ENCODE results near the gene SGF29.

The SGF29 gene

GRCh38 chr16:28558456-28558855 lies 4.7 kb downstream of the SGF29 start:
- no peaks in the 10 kb centered on the region for H3K27me3 ChIP-seq (ENCODE audit: insufficient read depth, poor library complexity, severe bottlenecking)
- no peak for DNase-seq (ENCODE audit: low read depth in 1 of 2, low spot score in 1 of 2)
- H3K27ac ChIP-seq (replicated peaks): no peak overlapping the region
- TF ChIP-seq CTCF (IDR thresholded peaks at IDR 0.05; ENCODE audit: insufficient read depth, low read length) (no peak), SPI1 (IDR thresholded peaks at IDR 0.05; ENCODE audit: borderline replicate concordance, low read depth) (no peak)
- no peak overlapping the region for H3K4me3 ChIP-seq (replicated peaks; ENCODE audit: insufficient read depth, low read length)

- TF ChIP-seq GABPA (IDR thresholded peaks at IDR 0.05; ENCODE audit: low read depth): no peak
- no peak for TF ChIP-seq CTCF (IDR thresholded peaks at IDR 0.05; ENCODE audit: insufficient read depth, low read length)
- no peak for TF ChIP-seq SPI1 (IDR thresholded peaks at IDR 0.05; ENCODE audit: borderline replicate concordance, low read depth)
- TF ChIP-seq REST (IDR thresholded peaks at IDR 0.05; ENCODE audit: insufficient replicate concordance, low read depth): no peak
- no peak for TF ChIP-seq POLR2AphosphoS5 (IDR thresholded peaks at IDR 0.05; ENCODE audit: low read depth)
- no peak for DNase-seq (ENCODE audit: low read depth in 1 of 2, low spot score in 1 of 2)
- no peaks in the 10 kb centered on the region for H3K27me3 ChIP-seq (ENCODE audit: insufficient read depth, poor library complexity, severe bottlenecking)
- H3K4me3 ChIP-seq (replicated peaks; ENCODE audit: insufficient read depth, low read length): no peak overlapping the region
- no peak overlapping the region for H3K27ac ChIP-seq (replicated peaks)
Measured at GRCh38 chr16:28561557-28562187, 8.0 kb downstream of the SGF29 start.

- TF ChIP-seq GABPA (IDR thresholded peaks at IDR 0.05; ENCODE audit: low read depth) (no peak), REST (IDR thresholded peaks at IDR 0.05; ENCODE audit: insufficient replicate concordance, low read depth) (no peak), SPI1 (IDR thresholded peaks at IDR 0.05; ENCODE audit: borderline replicate concordance, low read depth) (no peak), POLR2AphosphoS5 (IDR thresholded peaks at IDR 0.05; ENCODE audit: low read depth) (no peak), CTCF (IDR thresholded peaks at IDR 0.05; ENCODE audit: insufficient read depth, low read length) (no peak)
- no peak overlapping the region for H3K4me3 ChIP-seq (replicated peaks; ENCODE audit: insufficient read depth, low read length)
- H3K27ac ChIP-seq (replicated peaks): no peak overlapping the region
- DNase-seq (ENCODE audit: low read depth in 1 of 2, low spot score in 1 of 2): no peak
- H3K27me3 ChIP-seq (ENCODE audit: insufficient read depth, poor library complexity, severe bottlenecking): no peaks in the 10 kb centered on the region
Measured at GRCh38 chr16:28562199-28562598, 8.5 kb downstream of the SGF29 start.

GRCh38 chr16:28563218-28563617 lies 9.5 kb downstream of the SGF29 start:
- TF ChIP-seq SPI1 (IDR thresholded peaks at IDR 0.05; ENCODE audit: borderline replicate concordance, low read depth) (no peak), REST (IDR thresholded peaks at IDR 0.05; ENCODE audit: insufficient replicate concordance, low read depth) (no peak), GABPA (IDR thresholded peaks at IDR 0.05; ENCODE audit: low read depth) (no peak), POLR2AphosphoS5 (IDR thresholded peaks at IDR 0.05; ENCODE audit: low read depth) (no peak), CTCF (IDR thresholded peaks at IDR 0.05; ENCODE audit: insufficient read depth, low read length) (no peak)
- H3K4me3 ChIP-seq (replicated peaks; ENCODE audit: insufficient read depth, low read length): no peak overlapping the region
- H3K27me3 ChIP-seq (ENCODE audit: insufficient read depth, poor library complexity, severe bottlenecking): no peaks in the 10 kb centered on the region
- DNase-seq (ENCODE audit: low read depth in 1 of 2, low spot score in 1 of 2): no peak
- no peak overlapping the region for H3K27ac ChIP-seq (replicated peaks)

All from HL-60 (cell line).